ENCODE data around the gene MTAP.

Gene MTAP

DNA sequence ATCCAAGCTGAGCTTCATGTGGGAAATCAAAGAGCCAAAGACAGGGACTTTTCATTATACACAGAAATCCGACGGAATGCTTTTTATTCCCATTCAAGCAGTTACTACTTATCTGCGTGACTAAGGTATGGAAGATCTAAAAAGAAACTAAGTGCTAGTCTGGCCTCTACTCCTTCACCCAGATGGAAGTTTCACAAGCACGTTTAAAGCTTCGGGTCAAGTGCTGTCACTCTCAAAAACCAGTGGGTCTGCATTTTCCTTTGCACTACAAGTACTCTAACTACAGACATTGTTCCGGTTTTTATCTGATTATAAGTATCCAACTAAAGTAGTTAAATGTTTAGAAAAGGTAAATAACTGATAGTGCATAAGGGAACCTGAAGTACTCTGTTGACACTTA is 13.7 kb upstream of the MTAP start:
- H3K27ac ChIP-seq: no peak overlapping the region
- TF ChIP-seq ZFX (IDR thresholded peaks at IDR 0.05): no peak
- TF ChIP-seq, protein P1, sequence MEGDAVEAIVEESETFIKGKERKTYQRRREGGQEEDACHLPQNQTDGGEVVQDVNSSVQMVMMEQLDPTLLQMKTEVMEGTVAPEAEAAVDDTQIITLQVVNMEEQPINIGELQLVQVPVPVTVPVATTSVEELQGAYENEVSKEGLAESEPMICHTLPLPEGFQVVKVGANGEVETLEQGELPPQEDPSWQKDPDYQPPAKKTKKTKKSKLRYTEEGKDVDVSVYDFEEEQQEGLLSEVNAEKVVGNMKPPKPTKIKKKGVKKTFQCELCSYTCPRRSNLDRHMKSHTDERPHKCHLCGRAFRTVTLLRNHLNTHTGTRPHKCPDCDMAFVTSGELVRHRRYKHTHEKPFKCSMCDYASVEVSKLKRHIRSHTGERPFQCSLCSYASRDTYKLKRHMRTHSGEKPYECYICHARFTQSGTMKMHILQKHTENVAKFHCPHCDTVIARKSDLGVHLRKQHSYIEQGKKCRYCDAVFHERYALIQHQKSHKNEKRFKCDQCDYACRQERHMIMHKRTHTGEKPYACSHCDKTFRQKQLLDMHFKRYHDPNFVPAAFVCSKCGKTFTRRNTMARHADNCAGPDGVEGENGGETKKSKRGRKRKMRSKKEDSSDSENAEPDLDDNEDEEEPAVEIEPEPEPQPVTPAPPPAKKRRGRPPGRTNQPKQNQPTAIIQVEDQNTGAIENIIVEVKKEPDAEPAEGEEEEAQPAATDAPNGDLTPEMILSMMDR (conservative IDR thresholded peaks at IDR 0.05): no peak

DNA sequence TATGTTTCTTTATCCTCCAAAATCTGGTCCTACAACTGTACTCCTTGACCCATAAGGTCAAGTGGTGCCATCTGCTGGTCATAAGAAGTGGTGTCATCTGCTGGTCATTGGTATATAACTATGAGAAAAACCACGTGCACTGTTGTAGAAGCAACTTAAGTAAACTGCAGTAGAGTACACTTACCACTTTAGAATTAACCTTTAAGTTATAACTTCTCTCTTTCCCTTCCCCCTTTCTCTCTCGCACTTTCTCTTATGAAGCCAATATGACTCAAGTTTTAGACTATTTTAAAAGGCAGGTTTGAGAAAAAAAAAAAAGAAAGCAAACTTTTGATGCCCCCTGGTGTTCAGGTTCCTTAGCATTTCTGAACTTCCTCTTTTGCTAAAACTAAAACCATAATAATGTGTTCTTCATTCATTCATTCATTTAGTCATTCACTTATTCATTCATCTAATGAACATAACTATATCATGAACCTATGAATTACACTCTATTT is 12.8 kb upstream of the MTAP start:
- TF ChIP-seq, protein P1 (conservative IDR thresholded peaks at IDR 0.05): peak; percentile 98
- TF ChIP-seq ZFX (IDR thresholded peaks at IDR 0.05): no peak

DNA sequence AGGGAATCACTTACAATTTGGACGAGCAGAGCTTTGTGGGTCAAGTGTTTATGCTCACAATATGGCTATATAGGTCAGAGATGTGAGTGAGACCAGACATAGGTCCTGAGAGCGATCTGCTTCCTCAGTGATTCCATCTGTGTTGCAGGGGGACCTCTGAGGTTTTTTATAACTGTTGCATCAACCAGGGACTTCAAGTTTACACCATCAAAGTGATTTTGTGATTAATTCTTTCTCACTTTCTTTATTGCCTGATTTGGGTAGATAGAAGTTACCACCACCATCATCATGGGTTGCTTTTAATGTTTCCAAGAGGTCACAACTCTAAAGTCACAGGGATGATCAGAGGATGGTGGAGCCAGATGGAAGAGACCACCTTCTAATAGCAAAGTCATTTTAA is 7.0 kb upstream of the MTAP start:
- no peak overlapping the region for H3K27ac ChIP-seq
- TF ChIP-seq, protein P1 (conservative IDR thresholded peaks at IDR 0.05): no peak
- no peak for TF ChIP-seq ZFX (IDR thresholded peaks at IDR 0.05)

More for the DNA sequence above, 12.8 kb upstream of the MTAP start:
- no peak overlapping the region for H3K27ac ChIP-seq

DNA sequence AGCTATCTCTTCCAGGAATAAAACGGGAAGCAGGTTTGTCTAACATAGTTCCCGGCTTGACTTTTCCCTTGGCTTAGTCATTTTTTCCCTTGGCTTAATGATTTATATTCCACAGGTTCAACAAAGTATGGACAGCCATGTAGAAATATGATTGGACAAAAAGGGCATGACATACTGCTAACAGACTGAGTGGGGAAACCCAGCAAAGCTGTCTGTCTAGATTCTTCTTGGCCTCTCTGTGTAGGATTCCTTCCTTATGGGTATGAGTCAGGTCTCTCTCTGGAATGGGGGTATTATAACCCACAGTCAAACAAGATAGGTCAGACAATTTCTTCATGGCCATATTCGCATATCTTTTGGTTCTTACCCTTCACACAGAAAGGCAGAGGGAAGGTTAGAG is 5.7 kb upstream of the MTAP start:
- TF ChIP-seq, protein P1 (conservative IDR thresholded peaks at IDR 0.05): no peak
- no peak for TF ChIP-seq ZFX (IDR thresholded peaks at IDR 0.05)
- no peak overlapping the region for H3K27ac ChIP-seq

DNA sequence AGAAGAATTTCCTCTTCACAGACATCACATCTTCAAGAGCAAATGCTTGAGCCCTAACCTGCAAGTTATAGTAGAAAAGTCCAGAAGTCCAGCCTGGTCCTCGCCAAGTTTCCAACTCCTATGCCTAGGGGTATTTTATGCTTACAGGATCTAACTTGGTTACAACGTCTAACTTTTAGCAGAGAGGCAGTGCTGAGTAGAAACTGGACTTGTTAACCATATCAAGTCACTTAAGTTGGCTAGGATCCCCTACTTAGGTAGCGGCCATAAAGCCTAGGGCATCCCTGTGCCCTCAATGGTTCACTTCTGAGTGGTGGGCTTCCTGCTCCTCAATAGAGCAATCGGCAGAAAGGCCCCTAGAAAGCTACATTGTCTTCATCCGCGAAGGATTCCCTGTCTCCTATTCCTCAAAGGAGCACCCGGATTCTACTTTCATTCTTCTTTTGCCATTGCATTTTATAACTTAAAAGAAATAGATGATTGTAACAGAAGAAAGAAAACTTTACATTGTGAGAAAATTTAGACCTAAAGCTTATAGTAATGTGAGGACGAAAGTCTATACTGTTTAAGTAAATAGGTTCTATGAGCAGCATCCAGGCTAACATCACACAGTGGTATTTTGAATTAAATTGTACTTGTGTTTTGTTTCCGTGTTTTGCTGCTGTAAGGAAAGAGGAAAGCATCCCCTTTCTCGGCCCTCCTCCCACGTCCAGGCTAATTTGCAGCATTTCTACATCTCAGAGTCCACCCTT is 1.3 kb upstream of the MTAP start:
- TF ChIP-seq, protein P1 (conservative IDR thresholded peaks at IDR 0.05): no peak
- no peak for TF ChIP-seq ZFX (IDR thresholded peaks at IDR 0.05)
- H3K27ac ChIP-seq: peak overlapping the region; percentile 89

DNA sequence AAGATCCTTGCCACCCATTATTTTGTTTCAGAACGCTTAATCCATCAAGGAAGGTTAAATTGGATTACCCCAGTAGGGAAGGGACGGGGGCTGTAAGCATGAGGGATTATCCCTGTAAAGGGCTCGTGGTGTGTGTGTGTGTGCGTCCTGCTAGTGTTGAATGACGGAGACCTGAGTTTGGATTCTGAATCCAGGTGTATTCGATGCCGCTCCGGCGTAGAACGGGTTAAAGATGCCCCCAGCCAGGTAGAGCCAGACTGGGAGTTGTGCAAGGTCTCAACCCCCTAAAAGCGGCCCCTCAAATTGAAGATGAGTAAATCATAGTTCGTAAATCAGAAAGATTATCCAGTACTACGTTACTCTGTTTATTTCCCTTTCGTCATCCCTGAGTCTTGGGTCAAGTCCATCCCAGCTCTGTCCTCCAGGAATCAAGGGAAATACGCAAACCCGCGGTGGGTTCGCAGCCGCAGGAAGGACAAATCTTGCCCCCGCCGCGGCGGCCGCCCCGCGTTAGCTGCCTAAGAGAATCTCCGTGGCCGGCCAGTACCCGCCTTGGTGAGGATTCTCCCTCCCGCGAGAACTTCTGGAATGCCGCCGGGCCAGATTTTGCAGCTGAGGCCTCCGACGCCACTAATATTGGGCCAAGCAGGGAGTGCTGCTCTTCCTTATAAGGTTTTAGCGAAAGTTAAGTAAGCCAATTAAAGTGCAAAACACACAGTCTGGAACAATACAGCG is 586 bp upstream of the MTAP start:
- H3K27ac ChIP-seq: peak overlapping the region; percentile 89
- no peak for TF ChIP-seq ZFX (IDR thresholded peaks at IDR 0.05)
- TF ChIP-seq, protein P1 (conservative IDR thresholded peaks at IDR 0.05): no peak

DNA sequence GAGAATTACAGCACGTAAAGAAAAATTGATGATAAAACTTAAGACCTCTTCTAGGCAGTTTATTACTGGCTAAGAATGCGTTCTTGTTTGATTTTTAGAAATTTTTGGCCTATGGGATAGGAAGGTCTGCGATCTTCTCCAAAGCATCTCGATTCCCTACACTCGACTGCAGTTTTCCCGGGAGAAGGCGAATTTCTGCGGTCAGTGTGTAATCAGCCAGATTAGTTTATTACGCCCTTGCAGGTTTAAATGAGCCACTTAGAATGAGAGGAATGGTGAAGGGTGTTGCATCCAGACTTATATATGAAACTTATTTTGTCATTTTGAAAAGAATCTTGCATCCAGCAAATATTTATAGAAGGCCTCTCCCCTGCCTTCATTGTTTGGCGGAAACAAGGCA is 1.2 kb downstream of the MTAP start:
- TF ChIP-seq, protein P1 (conservative IDR thresholded peaks at IDR 0.05): no peak
- peak; percentile 41; the same call in 1 of the 2 replicates for TF ChIP-seq ZFX (IDR thresholded peaks at IDR 0.05)
- peak overlapping the region; percentile 89 for H3K27ac ChIP-seq
